GM12878 (cell line): ENCODE data around the gene CEP170B. TPM values are rescaled to one million over a fixed set of nuclear protein-coding genes. Genes with fewer than 3 reads are reported as not detected.

Source experiments
- ATAC-seq: fragments of 200-7000 bp; cut with Tn5 transposase; 3 replicates; pipeline ENCODE4 v1.9.1; 2020; ENCODE audit warnings: mild to moderate bottlenecking, moderate library complexity
- BruUV-seq: library from RNA; stranded (reverse); fragments of 400-500 nt; replicated peaks from 2 replicates; lab custom pipeline; 2021; lab: Mats Ljungman, UMichigan
- CTCF ChIA-PET: fragments of 300-600 bp; sonication (Branson Sonifier 250); formaldehyde crosslinking; extraction: SDS; loops from one replicate; lab custom pipeline; 2021; ENCODE audit warnings: inconsistent platforms; lab: Yijun Ruan, JAX
- POLR2A ChIA-PET: fragments of 350-600 bp; formaldehyde crosslinking; extraction: SDS; loops from one replicate; lab custom pipeline; 2021; ENCODE audit warnings: inconsistent platforms; lab: Charles Lee
- RAD21 ChIA-PET: fragments of 300-600 bp; sonication (Branson Sonifier 250); formaldehyde crosslinking; loops from one replicate; lab custom pipeline; 2023; ENCODE audit warnings: antibody characterized with exemption; ENCODE audit not compliant: unreplicated experiment; lab: Charles Lee
- SMC1A ChIA-PET: fragments of 300-600 bp; sonication (Branson Sonifier 250); formaldehyde crosslinking; loops from one replicate; lab custom pipeline; 2023; ENCODE audit not compliant: unreplicated experiment, uncharacterized antibody; lab: Charles Lee
- DNase-seq: peaks from one replicate; pipeline ENCODE4 v3.0.0-alpha.2; 2011; ENCODE audit warnings: low read depth, low spot score
- FAIRE-seq: peaks from 3 replicates; lab custom pipeline; 2011; peaks lifted over from hg19 to GRCh38; lab: Jason Lieb, UNC
- H2AFZ ChIP-seq: 2 replicates; pipeline ENCODE4 v1.6.0; 2011; ENCODE audit warnings: low read depth, low read length, control low read depth; ENCODE audit not compliant: control insufficient read depth
- H3K27ac ChIP-seq: 2 replicates; pipeline ENCODE4 v1.5.1; 2011; ENCODE audit warnings: control low read depth; ENCODE audit not compliant: control insufficient read depth, insufficient read depth
- H3K27me3 ChIP-seq, 2 experiments: replicated peaks in 1 of 2; 2 replicates each; pipeline versions ENCODE4 v1.6.0 to v1.6.1; 2011; ENCODE audit warnings: low read length in 1 of 2; ENCODE audit not compliant: control insufficient read depth in 2 of 2, insufficient read depth in 2 of 2
- H3K36me3 ChIP-seq, 2 experiments: 2 replicates each; pipeline ENCODE4 v1.5.1; 2011; ENCODE audit warnings: low read length in 1 of 2; ENCODE audit not compliant: control insufficient read depth in 2 of 2, insufficient read depth in 2 of 2
- H3K4me1 ChIP-seq: 2 replicates; pipeline ENCODE4 v1.6.1; 2011; ENCODE audit warnings: mild to moderate bottlenecking, low read length, moderate library complexity, mixed read lengths; ENCODE audit not compliant: control insufficient read depth, insufficient read depth
- H3K4me2 ChIP-seq: 2 replicates; pipeline ENCODE4 v1.6.0; 2011; ENCODE audit warnings: control low read depth; ENCODE audit not compliant: control insufficient read depth, insufficient read depth
- H3K4me3 ChIP-seq: fragments of 200-600 bp; sonication (generic); 2 replicates; pipeline ENCODE4 v1.5.1; 2016
- H3K79me2 ChIP-seq: 2 replicates; pipeline ENCODE4 v1.6.0; 2011; ENCODE audit warnings: low read length; ENCODE audit not compliant: control insufficient read depth, insufficient read depth
- H3K9ac ChIP-seq: 2 replicates; pipeline ENCODE4 v1.8.0; 2011; ENCODE audit warnings: low read length, control low read depth, mixed read lengths; ENCODE audit not compliant: control insufficient read depth, insufficient read depth
- H3K9me3 ChIP-seq: replicated peaks from 3 replicates; pipeline ENCODE4 v1.5.1; 2011; ENCODE audit warnings: mild to moderate bottlenecking, low read length; ENCODE audit not compliant: control insufficient read depth, insufficient read depth
- H4K20me1 ChIP-seq: 2 replicates; pipeline ENCODE4 v1.6.0; 2011; ENCODE audit not compliant: control insufficient read depth, insufficient read depth
- E2F8 ChIP-seq: fragments of 450-650 bp; IDR thresholded peaks from 2 replicates; pipeline ENCODE4 v1.6.1; 2018; ENCODE audit warnings: mild to moderate bottlenecking, low read depth, moderate library complexity; ENCODE audit not compliant: partially characterized antibody
- GABPA ChIP-seq: IDR thresholded peaks from 2 replicates; pipeline ENCODE4 v1.6.1; 2014; ENCODE audit warnings: antibody characterized with exemption, low read depth, mild to moderate bottlenecking, inconsistent platforms
- KAT2A ChIP-seq: conservative IDR thresholded peaks from 2 replicates; pipeline ENCODE4 v1.6.1; 2011; ENCODE audit warnings: low read depth, low read length; ENCODE audit not compliant: control insufficient read depth
- MYB ChIP-seq: fragments of 150-350 bp; IDR thresholded peaks from 2 replicates; pipeline ENCODE4 v1.6.1; 2014; ENCODE audit warnings: mild to moderate bottlenecking, low read depth, low read length, borderline replicate concordance
- MYC ChIP-seq: IDR thresholded peaks from 2 replicates; pipeline ENCODE4 v1.6.1; 2011; ENCODE audit warnings: mild to moderate bottlenecking, low read length, moderate library complexity, inconsistent platforms; ENCODE audit not compliant: insufficient read depth, insufficient replicate concordance, insufficient read length, severe bottlenecking
- PML ChIP-seq: IDR thresholded peaks from 2 replicates; pipeline ENCODE4 v1.6.1; 2012; ENCODE audit warnings: low read length, inconsistent platforms
- RCOR1 ChIP-seq: conservative IDR thresholded peaks from 2 replicates; pipeline ENCODE4 v1.6.1; 2012; ENCODE audit warnings: low read depth, low read length, improper control_type of control experiment
- SMAD1 ChIP-seq: fragments of 450-650 bp; IDR thresholded peaks from 2 replicates; pipeline ENCODE4 v1.6.1; 2018; ENCODE audit warnings: mild to moderate bottlenecking, low read depth; ENCODE audit not compliant: partially characterized antibody
- STAT1 ChIP-seq: fragments of 450-650 bp; conservative IDR thresholded peaks from 2 replicates; pipeline ENCODE4 v1.6.1; 2014; ENCODE audit warnings: antibody characterized with exemption, mild to moderate bottlenecking
- STAT3 ChIP-seq: IDR thresholded peaks from 2 replicates; pipeline ENCODE4 v1.6.1; 2011; ENCODE audit warnings: low read depth, low read length, improper control_type of control experiment
- TBL1XR1 ChIP-seq: IDR thresholded peaks from 2 replicates; pipeline ENCODE4 v1.6.1; 2012; ENCODE audit warnings: low read depth, low read length, improper control_type of control experiment
- TCF3 ChIP-seq: IDR thresholded peaks from 2 replicates; pipeline ENCODE4 v1.6.1; 2012; ENCODE audit warnings: low read depth, mild to moderate bottlenecking, low read length, borderline replicate concordance; ENCODE audit not compliant: insufficient read depth
- ZNF384 ChIP-seq: IDR thresholded peaks from 2 replicates; pipeline ENCODE4 v1.6.1; 2012; ENCODE audit warnings: low read depth, mild to moderate bottlenecking, low read length, improper control_type of control experiment, borderline replicate concordance
- WGBS: methylation state at CpG from one replicate; pipeline ENCODE4 v1.1.6; 2016; ENCODE audit warnings: low lambda C conversion rate; ENCODE audit not compliant: insufficient replicate concordance, insufficient coverage; ENCODE audit errors: missing lambda C conversion rate; 5-methylcytosine and 5-hydroxymethylcytosine counted together
- in situ Hi-C: fragments of 300-500 bp; cut with MboI; formaldehyde crosslinking; loops from 9 replicates; pipeline ENCODE4 v1.14.3; 2018; ENCODE audit warnings: mixed read lengths
- intact Hi-C: fragments of 100-400 bp; cut with micrococcal nuclease; formaldehyde crosslinking; loops from one replicate; pipeline ENCODE4 v1.14.2; 2022; ENCODE audit not compliant: unreplicated experiment
- polyA plus RNA-seq, 11 experiments: library from polyadenylated mRNA; depleted of rRNA in 4 of 11; unstranded in 6 of 11; stranded (reverse) in 5 of 11; fragments of >200 nt; fragmentation: Nextera tagmentation in 4 of 11; fragmentation: Illumina TruSeq in 1 of 11; extraction: Ambion mirVana in 4 of 11; extraction: Trizol in 1 of 11; gene quantifications; 1 replicate in 1 of 11; 2 replicates in 10 of 11; pipeline versions ENCODE4 v1.2.1 to v1.2.3, GENCODE V29; 2011 to 2016; ENCODE audit warnings: inconsistent platforms in 2 of 11, missing spikeins in 2 of 11, low read depth in 1 of 11
- total RNA-seq, 4 experiments: library from RNA; depleted of rRNA in 3 of 4; stranded (reverse); fragments of >200 nt in 3 of 4; fragmentation: Illumina TruSeq in 1 of 4; extraction: Trizol in 1 of 4; gene quantifications; 2 replicates each; pipeline versions ENCODE4 v1.2.1 to v1.2.3, GENCODE V29; 2013 to 2021
- TF ChIP-seq, protein P1 (sequence below): IDR thresholded peaks from 2 replicates; pipeline ENCODE4 v1.6.1; 2011; ENCODE audit warnings: borderline replicate concordance, low read depth, mild to moderate bottlenecking, moderate library complexity, mixed read lengths, low read length; ENCODE audit not compliant: insufficient read depth; ENCODE audit errors: extremely low read length

Gene CEP170B
- total and polyA plus RNA-seq, 10 of the 15 experiments (the other 5 are each of a cell fraction or from before 2014, with no cell fraction given) = 0.01 to 0.44 (median 0.05) TPM; not detected in 4

DNA sequence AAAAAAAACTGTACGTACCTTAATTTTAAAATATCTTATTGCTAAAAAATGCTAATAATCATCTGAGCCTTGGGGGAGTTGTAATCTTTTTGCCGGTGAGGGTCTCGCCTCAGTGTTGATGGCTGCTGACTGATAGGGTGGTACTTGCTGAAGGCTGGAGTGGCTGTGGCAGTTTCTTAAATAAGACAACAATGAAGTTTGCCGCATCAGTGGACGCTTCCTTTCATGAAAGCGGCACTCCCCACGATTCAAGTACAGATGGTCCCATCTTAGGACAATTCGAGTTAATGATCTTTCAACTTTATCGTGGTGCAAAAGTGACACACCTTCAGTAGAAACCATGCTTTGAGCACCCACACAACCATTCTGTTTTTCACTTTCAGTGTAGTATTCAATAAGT is 52.0 kb downstream of the CEP170B start:
- ChIA-PET CTCF (interaction anchor here (0.8 kb wide), 1 partner anchor 121 kb away, joined by 3 read pairs; no protein-coding TSS in a partner anchor), RAD21 (interaction anchor here (1.3 kb wide), 1 partner anchor 129 kb away, joined by 3 read pairs; no protein-coding TSS in a partner anchor), SMC1A (no interaction called here), POLR2A (no interaction called here)
- Histone ChIP-seq H3K27me3 (no peaks in the 10 kb centered on the region; a peak in 1 of 4 replicates), H3K79me2 (no peaks in the 10 kb centered on the region), H3K4me2 (no peak overlapping the region), H2AFZ (no peak overlapping the region), H3K4me3 (no peak overlapping the region), H3K4me1 (no peaks in the 10 kb centered on the region), H3K36me3 (no peaks in the 10 kb centered on the region), H3K9me3 (no peaks in the 10 kb centered on the region; the same call in 1 of the 3 replicates), H3K9ac (no peak overlapping the region), H4K20me1 (no peaks in the 10 kb centered on the region), H3K27ac (no peak overlapping the region)
- TF ChIP-seq RCOR1 = no peak
- no peak for TF ChIP-seq TCF3
- TF ChIP-seq, protein P1, sequence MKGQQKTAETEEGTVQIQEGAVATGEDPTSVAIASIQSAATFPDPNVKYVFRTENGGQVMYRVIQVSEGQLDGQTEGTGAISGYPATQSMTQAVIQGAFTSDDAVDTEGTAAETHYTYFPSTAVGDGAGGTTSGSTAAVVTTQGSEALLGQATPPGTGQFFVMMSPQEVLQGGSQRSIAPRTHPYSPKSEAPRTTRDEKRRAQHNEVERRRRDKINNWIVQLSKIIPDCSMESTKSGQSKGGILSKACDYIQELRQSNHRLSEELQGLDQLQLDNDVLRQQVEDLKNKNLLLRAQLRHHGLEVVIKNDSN = no peak
- no peak for TF ChIP-seq GABPA
- no peak for TF ChIP-seq MYC
- no peak for TF ChIP-seq MYB
- TF ChIP-seq SMAD1 = no peak
- TF ChIP-seq ZNF384 = no peak
- TF ChIP-seq TBL1XR1 = no peak
- TF ChIP-seq PML = no peak
- TF ChIP-seq STAT1 = no peak
- no peak for TF ChIP-seq KAT2A
- TF ChIP-seq E2F8 = no peak
- no peak for TF ChIP-seq STAT3
- ATAC-seq = no peak
- no TSS peak for BruUV-seq
- FAIRE-seq = no peak
- 73% methylated on average over 9 of the region's 9 CpGs for WGBS
- intact Hi-C loops (no loop called here), in situ Hi-C loops (no loop called here)
- DNase-seq = no peak
